SU-DHL-6 (cell line): ENCODE results near the gene MRPL51.
A peak's percentile ranks its signal among the peaks of the same experiment; 100 is the strongest.

Source experiments
- H2AFZ ChIP-seq: fragments of 200-600 bp; sonication (generic); 2 replicates; pipeline ENCODE4 v1.6.1; 2014; ENCODE audit warnings: low read depth, mild to moderate bottlenecking, moderate library complexity, mixed read lengths, antibody characterized with exemption, low read length; ENCODE audit not compliant: severe bottlenecking
- H3F3A ChIP-seq: fragments of 200-600 bp; shearing (Covaris generic); 2 replicates; pipeline ENCODE4 v1.6.0; 2016; ENCODE audit warnings: antibody characterized with exemption, mild to moderate bottlenecking; ENCODE audit not compliant: insufficient read depth
- H3K27ac ChIP-seq: fragments of 200-600 bp; sonication (generic); 2 replicates; pipeline ENCODE4 v1.5.1; 2016; ENCODE audit warnings: low read depth, mild to moderate bottlenecking, low read length, moderate library complexity, mixed read lengths
- H3K27me3 ChIP-seq: fragments of 200-600 bp; sonication (generic), shearing (Covaris generic); 2 replicates; pipeline ENCODE4 v1.6.0; 2014; ENCODE audit warnings: mild to moderate bottlenecking, low read length
- H3K36me3 ChIP-seq: fragments of 200-600 bp; sonication (generic); 2 replicates; pipeline ENCODE4 v1.6.1; 2014; ENCODE audit warnings: mild to moderate bottlenecking, low read length, mixed read lengths
- H3K4me2 ChIP-seq: fragments of 300-600, 200-600 bp; shearing (Covaris generic), sonication (generic); 2 replicates; pipeline ENCODE4 v1.6.0; 2014; ENCODE audit warnings: low read length, low read depth, mild to moderate bottlenecking; ENCODE audit not compliant: poor library complexity, severe bottlenecking
- H3K4me3 ChIP-seq: fragments of 200-600 bp; sonication (generic); 2 replicates; pipeline ENCODE4 v1.5.1; 2014; ENCODE audit warnings: antibody characterized with exemption, low read length, mild to moderate bottlenecking, mixed read lengths; ENCODE audit not compliant: insufficient read depth, poor library complexity, severe bottlenecking
- H3K79me2 ChIP-seq: fragments of 200-600 bp; sonication (generic); 2 replicates; pipeline ENCODE4 v1.6.1; 2014; ENCODE audit warnings: mild to moderate bottlenecking, low read length, moderate library complexity; ENCODE audit not compliant: insufficient read depth
- H3K9ac ChIP-seq: fragments of 200-600 bp; sonication (generic); 2 replicates; pipeline ENCODE4 v1.7.0; 2014; ENCODE audit warnings: mild to moderate bottlenecking, low read length
- H3K9me2 ChIP-seq: fragments of 200-600 bp; sonication (generic); replicated peaks from 2 replicates; pipeline ENCODE4 v1.6.1; 2014; ENCODE audit warnings: low read length; ENCODE audit not compliant: insufficient read depth
- H3K9me3 ChIP-seq: fragments of 200-600 bp; sonication (generic); 2 replicates; pipeline ENCODE4 v1.6.1; 2014; ENCODE audit warnings: low read length, mixed read lengths; ENCODE audit not compliant: insufficient read depth
- H4K20me1 ChIP-seq: fragments of 200-600 bp; sonication (generic); 2 replicates; pipeline ENCODE4 v1.6.1; 2014; ENCODE audit warnings: low read depth, mild to moderate bottlenecking, antibody characterized with exemption, low read length, moderate library complexity, mixed read lengths
- CTCF ChIP-seq: fragments of 200-600 bp; sonication (generic); IDR thresholded peaks from one replicate; pipeline ENCODE4 v1.5.1; 2017; ENCODE audit warnings: antibody characterized with exemption, mild to moderate bottlenecking, low read length, moderate library complexity; ENCODE audit not compliant: insufficient read depth, poor library complexity, severe bottlenecking
- EZH2phosphoT487 ChIP-seq: fragments of 200-600 bp; sonication (generic), shearing (Covaris generic); conservative IDR thresholded peaks from 2 replicates; pipeline ENCODE4 v1.6.1; 2018; ENCODE audit warnings: mild to moderate bottlenecking, antibody characterized with exemption, low read length, moderate library complexity, mixed read lengths

The MRPL51 gene

GRCh38 chr12:6461401-6462233 is 31.4 kb downstream of the MRPL51 start:
- Histone ChIP-seq H3K27ac (peak overlapping the region; percentile 88), H3K4me2 (peak overlapping the region; percentile 47), H3F3A (peaks cover 51% of the 10 kb centered on the region), H2AFZ (no peak overlapping the region), H3K4me3 (no peak overlapping the region), H3K9me3 (no peaks in the 10 kb centered on the region), H3K79me2 (peaks cover 9% of the 10 kb centered on the region; the same call in 1 of the 2 replicates), H3K27me3 (no peaks in the 10 kb centered on the region), H3K36me3 (peaks cover 18% of the 10 kb centered on the region), H3K9ac (peak overlapping the region; percentile 47), H4K20me1 (no peaks in the 10 kb centered on the region), H3K9me2 (no peaks in the 10 kb centered on the region)
- no peak for TF ChIP-seq EZH2phosphoT487
- TF ChIP-seq CTCF: no peak

GRCh38 chr12:6460751-6461371 is 32.2 kb downstream of the MRPL51 start:
- H2AFZ ChIP-seq: no peak overlapping the region
- 0 out of 2 replicates have a peak, but pooled peaks cover 1% of the 10 kb centered on the region for H3K79me2 ChIP-seq
- TF ChIP-seq EZH2phosphoT487 (no peak), CTCF (no peak)
- peaks cover 43% of the 10 kb centered on the region for H3F3A ChIP-seq
- H4K20me1 ChIP-seq: no peaks in the 10 kb centered on the region
- peak overlapping the region; percentile 47 for H3K4me2 ChIP-seq
- H3K9me3 ChIP-seq: no peaks in the 10 kb centered on the region
- no peaks in the 10 kb centered on the region for H3K9me2 ChIP-seq
- peak overlapping the region; percentile 88 for H3K27ac ChIP-seq
- H3K4me3 ChIP-seq: no peak overlapping the region
- peak overlapping the region; percentile 47 for H3K9ac ChIP-seq
- peaks cover 18% of the 10 kb centered on the region for H3K36me3 ChIP-seq
- H3K27me3 ChIP-seq: no peaks in the 10 kb centered on the region

- peak overlapping the region; percentile 38; the same call in 1 of the 2 replicates for H3K27ac ChIP-seq
- peaks cover 13% of the 10 kb centered on the region for H3K36me3 ChIP-seq
- no peaks in the 10 kb centered on the region for H3K9me2 ChIP-seq
- no peak overlapping the region for H3K9ac ChIP-seq
- H3F3A ChIP-seq: peaks cover 47% of the 10 kb centered on the region
- no peak overlapping the region for H3K4me2 ChIP-seq
- TF ChIP-seq EZH2phosphoT487 (no peak), CTCF (no peak)
- H3K79me2 ChIP-seq: no peaks in the 10 kb centered on the region
- no peaks in the 10 kb centered on the region for H3K9me3 ChIP-seq
- no peak overlapping the region for H2AFZ ChIP-seq
- H3K4me3 ChIP-seq: no peak overlapping the region
- H4K20me1 ChIP-seq: no peaks in the 10 kb centered on the region
- H3K27me3 ChIP-seq: no peaks in the 10 kb centered on the region
Observed at GRCh38 chr12:6459004-6459337, 34.1 kb downstream of the MRPL51 start.
